Trophoblast cell (in vitro differentiated cells and primary cell): Measurements from ENCODE around the gene PIH1D2. TPM values are rescaled to one million over a fixed set of nuclear protein-coding genes. Genes with fewer than 3 reads are reported as not detected.
A peak's percentile ranks its signal among the peaks of the same experiment; 100 is the strongest.

Experiments used
- DNase-seq, 2 donors: peaks; one replicate each; pipeline ENCODE4 v3.0.0-alpha.2; 2016
- H2AFZ ChIP-seq: 2 replicates; pipeline ENCODE4 v1.6.1; 2013; ENCODE audit warnings: low read length, moderate library complexity, mild to moderate bottlenecking; ENCODE audit not compliant: insufficient read depth, poor library complexity
- H2AK5ac ChIP-seq: 2 replicates; pipeline ENCODE4 v1.6.1; 2013; ENCODE audit warnings: mild to moderate bottlenecking, low read length
- H2BK120ac ChIP-seq: 2 replicates; pipeline ENCODE4 v1.6.1; 2013; ENCODE audit warnings: low read length, mild to moderate bottlenecking, moderate library complexity; ENCODE audit not compliant: insufficient read depth, poor library complexity
- H2BK12ac ChIP-seq: 2 replicates; pipeline ENCODE4 v1.6.1; 2013; ENCODE audit warnings: mild to moderate bottlenecking, low read length, moderate library complexity
- H2BK5ac ChIP-seq: 2 replicates; pipeline ENCODE4 v1.6.1; 2013; ENCODE audit warnings: low read length, low read depth, moderate library complexity, mild to moderate bottlenecking; ENCODE audit not compliant: poor library complexity
- H3K14ac ChIP-seq: 2 replicates; pipeline ENCODE4 v1.6.1; 2013; ENCODE audit warnings: mild to moderate bottlenecking, low read length
- H3K18ac ChIP-seq: 2 replicates; pipeline ENCODE4 v1.6.1; 2013; ENCODE audit warnings: mild to moderate bottlenecking, low read length
- H3K23ac ChIP-seq: 2 replicates; pipeline ENCODE4 v1.6.1; 2013; ENCODE audit warnings: low read length
- H3K27ac ChIP-seq: 2 replicates; pipeline ENCODE4 v1.5.1; 2013; ENCODE audit warnings: low read depth, mild to moderate bottlenecking, inconsistent platforms, low read length, moderate library complexity
- H3K27me3 ChIP-seq: 2 replicates; pipeline ENCODE4 v1.6.1; 2013; ENCODE audit warnings: inconsistent platforms, mild to moderate bottlenecking, low read length, moderate library complexity; ENCODE audit not compliant: insufficient read depth
- H3K36me3 ChIP-seq, 2 experiments: 1 replicate in 1 of 2; 2 replicates in 1 of 2; pipeline ENCODE4 v1.6.1; 2013; ENCODE audit warnings: low read length in 2 of 2, mild to moderate bottlenecking in 2 of 2, moderate library complexity in 1 of 2; ENCODE audit not compliant: insufficient read depth in 2 of 2, control insufficient read depth in 1 of 2
- H3K4ac ChIP-seq: 2 replicates; pipeline ENCODE4 v1.6.1; 2013; ENCODE audit warnings: low read depth, mild to moderate bottlenecking, low read length, moderate library complexity
- H3K4me1 ChIP-seq, 2 experiments: 1 replicate in 1 of 2; 2 replicates in 1 of 2; pipeline ENCODE4 v1.6.1; 2013; ENCODE audit warnings: low read length in 2 of 2, mild to moderate bottlenecking in 2 of 2, moderate library complexity in 1 of 2; ENCODE audit not compliant: insufficient read depth in 2 of 2, control insufficient read depth in 1 of 2
- H3K4me2 ChIP-seq: 2 replicates; pipeline ENCODE4 v1.6.1; 2013; ENCODE audit warnings: inconsistent platforms, mild to moderate bottlenecking, low read length, moderate library complexity
- H3K4me3 ChIP-seq: 2 replicates; pipeline ENCODE4 v1.5.1; 2013; ENCODE audit warnings: mild to moderate bottlenecking, low read depth, low read length, inconsistent platforms
- H3K79me1 ChIP-seq: one replicate; pipeline ENCODE4 v1.6.1; 2013; ENCODE audit warnings: low read length
- H3K79me2 ChIP-seq: 2 replicates; pipeline ENCODE4 v1.6.1; 2013; ENCODE audit warnings: low read length, mild to moderate bottlenecking; ENCODE audit not compliant: control insufficient read depth, insufficient read depth, poor library complexity
- H3K9ac ChIP-seq: 2 replicates; pipeline ENCODE4 v1.6.1; 2013; ENCODE audit warnings: mild to moderate bottlenecking, low read length
- H3K9me3 ChIP-seq: 2 replicates; pipeline ENCODE4 v1.6.1; 2013; ENCODE audit warnings: low read depth, mild to moderate bottlenecking, control low read depth, inconsistent platforms, low read length; ENCODE audit not compliant: insufficient read depth
- H4K12ac ChIP-seq: 2 replicates; pipeline ENCODE4 v1.6.1; 2013; ENCODE audit warnings: low read depth, mild to moderate bottlenecking, low read length, moderate library complexity
- H4K8ac ChIP-seq: 2 replicates; pipeline ENCODE4 v1.6.1; 2013; ENCODE audit warnings: low read depth, mild to moderate bottlenecking, low read length, moderate library complexity
- H4K91ac ChIP-seq: one replicate; pipeline ENCODE4 v1.6.1; 2013; ENCODE audit warnings: low read depth, mild to moderate bottlenecking, low read length, moderate library complexity
- WGBS: extraction: QIAGEN DNeasy Blood & Tissue Kit; methylation state at CpG from one replicate; pipeline ENCODE4 v1.1.7; 2013; ENCODE audit warnings: missing lambda C conversion rate; ENCODE audit not compliant: insufficient read length, insufficient coverage; ENCODE audit errors: extremely low coverage; 5-methylcytosine and 5-hydroxymethylcytosine counted together
- polyA plus RNA-seq: library from polyadenylated mRNA; stranded (reverse); fragments of 200-250 nt; gene quantifications from 2 replicates; pipeline ENCODE4 v1.2.3, GENCODE V29; 2013

PIH1D2 gene, protein sequence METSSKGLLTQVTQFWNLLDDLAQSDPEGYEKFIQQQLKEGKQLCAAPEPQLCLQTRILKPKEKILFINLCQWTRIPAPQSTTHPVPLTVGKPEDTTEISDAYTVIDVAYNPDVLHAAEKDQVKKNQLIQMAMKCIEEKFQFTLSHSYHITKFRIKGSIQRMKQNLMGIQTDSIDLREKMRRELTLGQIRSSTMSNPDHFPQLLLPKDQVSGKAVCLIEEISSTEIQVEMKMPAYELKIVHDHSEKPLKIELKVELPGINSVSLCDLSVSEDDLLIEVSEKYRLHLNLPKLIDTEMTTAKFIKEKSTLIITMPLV
- 0.82 and 0.83 TPM in 2 replicates for polyA plus RNA-seq

DNA sequence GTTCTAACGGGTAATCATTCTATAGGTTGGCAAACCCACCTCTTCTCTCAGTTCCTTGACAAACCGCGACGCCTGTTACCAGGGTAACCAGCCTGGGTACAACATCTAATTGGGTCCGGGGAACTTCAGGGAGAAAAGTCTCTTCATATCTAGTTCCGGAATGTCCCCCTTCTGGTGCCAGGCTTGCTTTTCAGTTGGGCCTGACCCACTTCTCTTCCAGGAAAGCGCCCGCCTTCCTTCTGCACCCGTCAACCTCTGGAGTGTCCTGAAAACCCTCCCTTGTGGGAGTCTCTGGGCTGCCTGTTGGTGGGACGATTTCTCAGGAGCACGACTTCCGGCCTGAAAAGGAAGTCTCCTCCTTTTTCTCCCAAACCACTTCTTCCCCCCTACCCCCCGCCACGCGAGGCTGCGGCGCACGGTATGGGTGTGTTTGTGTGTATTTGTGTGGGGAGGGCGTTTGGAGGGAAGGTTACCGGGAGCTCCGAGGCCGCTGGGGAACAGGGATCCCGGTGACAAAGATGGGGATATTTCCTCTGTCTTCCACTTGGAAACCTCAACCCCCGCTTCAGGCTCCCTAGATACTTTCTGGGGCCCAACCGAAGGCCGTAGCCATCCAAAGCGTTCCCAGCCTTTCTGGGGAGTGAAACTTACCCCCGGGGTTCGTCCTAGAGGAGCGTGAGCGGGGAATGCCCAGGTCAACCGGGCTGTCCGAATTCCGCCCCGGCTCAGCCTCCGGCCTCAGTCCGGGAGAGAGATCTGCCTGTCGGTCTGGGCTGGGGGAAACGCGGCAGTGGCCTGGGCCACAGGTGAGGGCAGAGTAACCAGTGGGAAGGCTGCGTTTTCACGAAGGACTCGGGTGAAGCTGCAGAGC, at the start of gene PIH1D2, which contains the start of gene NKAPD1:
Gene PIH1D2 (minus strand): TSS at position 77 of the 871 bp plus-strand sequence. CDS start 843 bp downstream, outside the sequence.
Gene NKAPD1 (plus strand): TSS at position 359 of the 871 bp plus-strand sequence. CDS start 1,276 bp downstream, outside the sequence.
- peak within 1 kb of the TSS; percentile 97 for H2AFZ ChIP-seq
- peak within 1 kb of the TSS; percentile 95 for H3K4me3 ChIP-seq
- H3K4me2 ChIP-seq: peak within 1 kb of the TSS; percentile 91
- peak within 1 kb of the TSS; percentile 97 for H4K91ac ChIP-seq
- no peaks in the 10 kb centered on the region for H3K4me1 ChIP-seq
- peaks cover 6 to 10% of the 10 kb centered on the region in 2 experiments for H3K36me3 ChIP-seq
- peak; percentile 68 to 89 for DNase-seq
- H3K27ac ChIP-seq: peak within 1 kb of the TSS; percentile 91
- peak within 1 kb of the TSS; percentile 93 for H2BK12ac ChIP-seq
- peak within 1 kb of the TSS; percentile 95 for H3K18ac ChIP-seq
- peak within 1 kb of the TSS; percentile 99 for H3K9ac ChIP-seq
- no peak within 1 kb of the TSS for H3K23ac ChIP-seq
- peak within 1 kb of the TSS; percentile 99 for H4K12ac ChIP-seq
- peak within 1 kb of the TSS; percentile 96 for H2BK5ac ChIP-seq
- peak within 1 kb of the TSS; percentile 60 for H3K4ac ChIP-seq
- H3K9me3 ChIP-seq: no peaks in the 10 kb centered on the region
- H4K8ac ChIP-seq: peak within 1 kb of the TSS; percentile 99
- H3K14ac ChIP-seq: peak within 1 kb of the TSS; percentile 96
- H2BK120ac ChIP-seq: peak within 1 kb of the TSS; percentile 99
- no peaks in the 10 kb centered on the region for H3K27me3 ChIP-seq
- WGBS: no CpG with 5 or more reads among the region's 43 CpGs
- peaks cover 8% of the 10 kb centered on the region for H3K79me1 ChIP-seq
- no peak within 1 kb of the TSS for H2AK5ac ChIP-seq
- peaks cover 8% of the 10 kb centered on the region for H3K79me2 ChIP-seq

DNA sequence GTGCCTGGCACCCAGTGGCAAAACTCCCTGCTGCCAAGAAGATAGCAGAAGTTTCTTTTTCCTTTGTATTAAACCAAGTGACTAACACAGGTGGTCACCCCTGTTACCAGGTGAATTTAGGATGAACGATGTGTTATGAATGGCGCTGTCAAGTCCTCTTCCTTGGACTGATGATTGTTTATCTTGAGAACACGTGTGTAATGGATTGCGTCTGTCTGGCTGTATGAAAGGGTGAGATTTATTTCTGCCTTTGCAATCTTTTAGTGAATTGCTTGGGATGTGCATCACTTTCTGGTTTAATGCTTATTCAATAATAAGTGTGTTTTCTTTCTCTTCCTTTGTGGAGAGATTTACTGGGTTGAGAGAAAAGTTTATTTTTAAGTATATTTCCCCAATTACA, 49.3 kb upstream of the PIH1D2 start:
- Histone ChIP-seq H3K18ac (no peak overlapping the region), H2BK5ac (no peak overlapping the region), H3K79me2 (no peaks in the 10 kb centered on the region), H3K4me1 (no peaks in the 10 kb centered on the region), H4K91ac (no peak overlapping the region), H3K14ac (no peak overlapping the region), H2BK12ac (no peak overlapping the region), H4K12ac (no peak overlapping the region), H4K8ac (no peak overlapping the region), H3K23ac (no peak overlapping the region), H3K27ac (no peak overlapping the region), H3K9ac (no peak overlapping the region), H3K4me3 (no peak overlapping the region), H3K4me2 (no peak overlapping the region), H2AFZ (no peak overlapping the region), H3K36me3 (no peaks in the 10 kb centered on the region), H3K27me3 (no peaks in the 10 kb centered on the region), H2BK120ac (no peak overlapping the region), H3K9me3 (no peaks in the 10 kb centered on the region), H3K79me1 (no peaks in the 10 kb centered on the region), H2AK5ac (no peak overlapping the region), H3K4ac (no peak overlapping the region)
- DNase-seq: no peak
- WGBS: no CpG with 5 or more reads among the region's 4 CpGs

DNA sequence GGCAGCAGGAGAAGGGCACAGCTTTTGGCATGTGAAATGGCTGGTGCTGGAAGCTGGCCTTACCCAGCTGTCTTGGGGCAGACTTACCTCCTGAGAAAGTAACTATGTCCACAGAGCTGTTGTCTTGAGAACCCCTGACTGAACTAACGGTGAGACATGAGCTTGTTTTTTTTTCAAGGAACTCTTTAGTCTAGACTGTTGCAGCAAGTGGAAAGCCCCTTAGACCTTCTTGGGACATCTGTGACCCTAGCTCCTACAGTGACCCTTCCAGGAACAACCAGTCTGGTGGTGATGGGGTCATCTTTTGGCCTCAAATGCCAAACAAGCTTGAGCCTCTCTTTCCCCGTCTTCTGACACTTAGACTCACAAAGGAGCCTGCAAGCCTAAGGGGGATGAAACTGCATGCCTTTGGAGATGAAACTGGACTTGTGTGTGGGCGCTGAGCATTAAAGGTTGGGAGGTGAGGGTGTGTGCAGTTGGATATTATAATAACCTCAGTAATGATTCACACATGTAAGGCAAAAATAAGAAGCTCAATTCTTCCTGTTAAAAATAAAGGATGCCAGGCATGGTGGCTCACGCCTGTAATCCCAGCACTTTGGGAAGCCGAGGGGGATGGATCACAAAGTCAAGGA, 48.3 kb upstream of the PIH1D2 start:
- no peaks in the 10 kb centered on the region for H3K79me1 ChIP-seq
- H2AK5ac ChIP-seq: no peak overlapping the region
- no peak overlapping the region for H2BK5ac ChIP-seq
- WGBS: no CpG with 5 or more reads among the region's 5 CpGs
- H3K9me3 ChIP-seq: no peaks in the 10 kb centered on the region
- H3K4ac ChIP-seq: no peak overlapping the region
- no peak overlapping the region for H4K91ac ChIP-seq
- H3K9ac ChIP-seq: no peak overlapping the region
- no peak for DNase-seq
- H3K27ac ChIP-seq: no peak overlapping the region
- H2BK120ac ChIP-seq: no peak overlapping the region
- H3K23ac ChIP-seq: no peak overlapping the region
- no peak overlapping the region for H2BK12ac ChIP-seq
- no peak overlapping the region for H4K12ac ChIP-seq
- H3K36me3 ChIP-seq: no peaks in the 10 kb centered on the region
- H3K18ac ChIP-seq: no peak overlapping the region
- H3K4me3 ChIP-seq: no peak overlapping the region
- H3K14ac ChIP-seq: no peak overlapping the region
- no peaks in the 10 kb centered on the region for H3K79me2 ChIP-seq
- no peak overlapping the region for H3K4me2 ChIP-seq
- H4K8ac ChIP-seq: no peak overlapping the region
- no peaks in the 10 kb centered on the region for H3K27me3 ChIP-seq
- H3K4me1 ChIP-seq: no peaks in the 10 kb centered on the region
- H2AFZ ChIP-seq: no peak overlapping the region

DNA sequence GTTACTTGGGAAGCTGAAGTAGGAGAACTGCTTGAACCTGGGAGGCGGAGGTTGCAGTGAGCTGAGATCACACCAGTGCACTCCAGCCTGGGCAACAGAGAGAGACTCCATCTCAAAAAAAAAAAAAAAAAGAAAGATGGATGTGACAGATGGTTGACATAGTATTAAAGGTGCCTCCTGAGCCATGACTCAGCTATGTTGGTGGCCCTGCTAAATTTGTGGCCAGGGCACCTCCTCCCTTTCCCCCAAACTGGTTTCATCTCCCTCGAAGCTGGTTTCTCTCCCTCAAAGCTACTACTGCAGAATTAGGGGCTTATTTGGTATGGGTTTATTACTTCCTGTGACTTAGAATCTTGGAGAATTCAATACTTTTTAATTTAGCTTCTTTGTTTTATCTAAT, 44.4 kb upstream of the PIH1D2 start:
- H2BK5ac ChIP-seq: no peak overlapping the region
- no peak overlapping the region for H3K4ac ChIP-seq
- no peaks in the 10 kb centered on the region for H3K4me1 ChIP-seq
- H4K8ac ChIP-seq: no peak overlapping the region
- whole genome bisulfite sequencing: no CpG with 5 or more reads among the region's 2 CpGs
- no peak overlapping the region for H2AFZ ChIP-seq
- no peak overlapping the region for H3K23ac ChIP-seq
- no peak overlapping the region for H3K9ac ChIP-seq
- H3K4me3 ChIP-seq: no peak overlapping the region
- H4K91ac ChIP-seq: no peak overlapping the region
- no peak for DNase-seq
- no peak overlapping the region for H3K27ac ChIP-seq
- H4K12ac ChIP-seq: no peak overlapping the region
- H3K79me1 ChIP-seq: no peaks in the 10 kb centered on the region
- H3K9me3 ChIP-seq: no peaks in the 10 kb centered on the region
- H2BK120ac ChIP-seq: no peak overlapping the region
- no peaks in the 10 kb centered on the region for H3K27me3 ChIP-seq
- H3K4me2 ChIP-seq: no peak overlapping the region
- no peak overlapping the region for H2AK5ac ChIP-seq
- no peaks in the 10 kb centered on the region for H3K79me2 ChIP-seq
- H2BK12ac ChIP-seq: no peak overlapping the region
- no peak overlapping the region for H3K18ac ChIP-seq
- no peaks in the 10 kb centered on the region for H3K36me3 ChIP-seq
- H3K14ac ChIP-seq: no peak overlapping the region
